ENCODE results near the gene ITPR1. TPM values are rescaled to one million over a fixed set of nuclear protein-coding genes. Genes with fewer than 3 reads are reported as not detected.

Gene ITPR1
- total RNA-seq, 4 donors from 2014 or later: 14.7 to 45.1 (median 21.0) TPM

- 83% methylated on average over 26 of the region's 26 CpGs for WGBS
- H3K4me1 ChIP-seq: peaks cover 57% of the 10 kb centered on the region
Measured at GRCh38 chr3:4823986-4824925, 331.1 kb downstream of the ITPR1 start.

GRCh38 chr3:4824926-4825325, 331.8 kb downstream of the ITPR1 start:
- Histone ChIP-seq H3K27ac (peak overlapping the region; percentile 65), H3K27me3 (no peaks in the 10 kb centered on the region), H3K4me3 (no peak overlapping the region), H3K9me3 (no peaks in the 10 kb centered on the region), H3K4me1 (peaks cover 57% of the 10 kb centered on the region), H3K36me3 (no peaks in the 10 kb centered on the region)
- WGBS: 12% methylated on average over 3 of the region's 3 CpGs
- TF ChIP-seq EP300 (IDR thresholded peaks at IDR 0.05) (no peak), CTCF (IDR thresholded peaks at IDR 0.05) (no peak), POLR2AphosphoS5 (IDR thresholded peaks at IDR 0.05) (no peak), POLR2A (IDR thresholded peaks at IDR 0.05) (no peak)
- DNase-seq (ENCODE audit: low spot score in 2 of 2): no peak

More at GRCh38 chr3:4823986-4824925, 331.1 kb downstream of the ITPR1 start:
- H3K27ac ChIP-seq: peak overlapping the region; percentile 65
- H3K4me3 ChIP-seq: no peak overlapping the region
- H3K9me3 ChIP-seq: no peaks in the 10 kb centered on the region
- H3K27me3 ChIP-seq: no peaks in the 10 kb centered on the region
- DNase-seq (ENCODE audit: low spot score in 2 of 2): no peak
- no peak for TF ChIP-seq EP300 (IDR thresholded peaks at IDR 0.05)
- no peak for TF ChIP-seq CTCF (IDR thresholded peaks at IDR 0.05)
- no peak for TF ChIP-seq POLR2A (IDR thresholded peaks at IDR 0.05)
- TF ChIP-seq POLR2AphosphoS5 (IDR thresholded peaks at IDR 0.05): no peak
- H3K36me3 ChIP-seq: no peaks in the 10 kb centered on the region

GRCh38 chr3:4825436-4826236, 332.5 kb downstream of the ITPR1 start:
- H3K4me1 ChIP-seq: peaks cover 59% of the 10 kb centered on the region
- TF ChIP-seq POLR2AphosphoS5 (IDR thresholded peaks at IDR 0.05) (no peak), EP300 (IDR thresholded peaks at IDR 0.05) (no peak), CTCF (IDR thresholded peaks at IDR 0.05) (no peak), POLR2A (IDR thresholded peaks at IDR 0.05) (no peak)
- no peaks in the 10 kb centered on the region for H3K27me3 ChIP-seq
- 36% methylated on average over 12 of the region's 12 CpGs for WGBS
- no peaks in the 10 kb centered on the region for H3K9me3 ChIP-seq
- peak overlapping the region; percentile 65 for H3K27ac ChIP-seq
- no peaks in the 10 kb centered on the region for H3K36me3 ChIP-seq
- no peak overlapping the region for H3K4me3 ChIP-seq
- no peak for DNase-seq (ENCODE audit: low spot score in 2 of 2)

- Histone ChIP-seq H3K27ac (peak overlapping the region; percentile 65), H3K4me1 (peaks cover 61% of the 10 kb centered on the region), H3K36me3 (no peaks in the 10 kb centered on the region), H3K4me3 (no peak overlapping the region), H3K27me3 (no peaks in the 10 kb centered on the region), H3K9me3 (no peaks in the 10 kb centered on the region)
- DNase-seq (ENCODE audit: low spot score in 2 of 2): peak in 1 of 2 donors; percentile 81
- WGBS: 56% methylated on average over 19 of the region's 20 CpGs
- TF ChIP-seq POLR2A (IDR thresholded peaks at IDR 0.05) (peak in 1 of 2 donors; percentile 17), POLR2AphosphoS5 (IDR thresholded peaks at IDR 0.05) (no peak)
Measured at GRCh38 chr3:4826237-4827100, 333.3 kb downstream of the ITPR1 start.

- TF ChIP-seq POLR2AphosphoS5 (IDR thresholded peaks at IDR 0.05) (no peak), EP300 (IDR thresholded peaks at IDR 0.05) (no peak), CTCF (IDR thresholded peaks at IDR 0.05) (no peak), POLR2A (IDR thresholded peaks at IDR 0.05) (no peak)
- WGBS: 75% methylated on average over 8 of the region's 8 CpGs
- H3K4me3 ChIP-seq: no peak overlapping the region
- no peaks in the 10 kb centered on the region for H3K27me3 ChIP-seq
- peaks cover 65% of the 10 kb centered on the region for H3K4me1 ChIP-seq
- no peaks in the 10 kb centered on the region for H3K9me3 ChIP-seq
- no peaks in the 10 kb centered on the region for H3K36me3 ChIP-seq
- DNase-seq (ENCODE audit: low spot score in 2 of 2): no peak
- H3K27ac ChIP-seq: peak overlapping the region; percentile 65
Measured at GRCh38 chr3:4827767-4828166, 334.6 kb downstream of the ITPR1 start.
